GM23248 (cell line): ENCODE measurements around the gene USP10. TPM values are rescaled to one million over a fixed set of nuclear protein-coding genes. Genes with fewer than 3 reads are reported as not detected.

Source experiments
- DNase-seq: peaks from one replicate; pipeline ENCODE4 v3.0.0-alpha.2; 2015
- H2AFZ ChIP-seq: fragments of 200-600 bp; sonication (generic); 2 replicates; pipeline ENCODE4 v1.6.1; 2016; ENCODE audit warnings: antibody characterized with exemption
- H3F3A ChIP-seq: fragments of 200-600 bp; sonication (generic); 2 replicates; pipeline ENCODE4 v1.6.1; 2016; ENCODE audit warnings: mild to moderate bottlenecking, antibody characterized with exemption, mixed run types; ENCODE audit not compliant: insufficient read depth
- H3K27ac ChIP-seq: fragments of 200-600 bp; sonication (generic); 2 replicates; pipeline ENCODE4 v1.5.1; 2016; ENCODE audit warnings: mild to moderate bottlenecking
- H3K27me3 ChIP-seq: fragments of 200-600 bp; sonication (generic); replicated peaks from 2 replicates; pipeline ENCODE4 v1.6.1; 2016; ENCODE audit warnings: mild to moderate bottlenecking; ENCODE audit not compliant: insufficient read depth
- H3K36me3 ChIP-seq: fragments of 200-600 bp; sonication (generic); 2 replicates; pipeline ENCODE4 v1.6.1; 2016; ENCODE audit warnings: low read depth, mild to moderate bottlenecking
- H3K4me1 ChIP-seq: fragments of 200-600 bp; sonication (generic); 2 replicates; pipeline ENCODE4 v1.6.1; 2016; ENCODE audit warnings: mild to moderate bottlenecking; ENCODE audit not compliant: insufficient read depth
- H3K4me2 ChIP-seq: fragments of 200-600 bp; sonication (generic); one replicate; pipeline ENCODE4 v1.6.1; 2016; ENCODE audit warnings: mild to moderate bottlenecking; ENCODE audit not compliant: unreplicated experiment
- H3K4me3 ChIP-seq: fragments of 200-600 bp; sonication (generic); 2 replicates; pipeline ENCODE4 v1.5.1; 2016; ENCODE audit warnings: mild to moderate bottlenecking
- H3K79me2 ChIP-seq: fragments of 200-600 bp; sonication (generic); 2 replicates; pipeline ENCODE4 v1.6.1; 2016; ENCODE audit warnings: mild to moderate bottlenecking; ENCODE audit not compliant: insufficient read depth
- H3K9ac ChIP-seq: fragments of 200-600 bp; sonication (generic); 2 replicates; pipeline ENCODE4 v1.6.1; 2016; ENCODE audit warnings: mild to moderate bottlenecking
- H3K9me2 ChIP-seq: fragments of 200-600 bp; sonication (generic); 2 replicates; pipeline ENCODE4 v1.6.1; 2016; ENCODE audit warnings: mixed run types, mild to moderate bottlenecking, moderate library complexity; ENCODE audit not compliant: insufficient read depth
- H3K9me3 ChIP-seq: fragments of 200-600 bp; sonication (generic); one replicate; pipeline ENCODE4 v1.6.1; 2017; ENCODE audit warnings: low read depth
- H4K20me1 ChIP-seq: fragments of 200-600 bp; sonication (generic); 2 replicates; pipeline ENCODE4 v1.6.0; 2016; ENCODE audit not compliant: insufficient read depth
- EZH2 ChIP-seq: fragments of 200-600 bp; sonication (generic); IDR thresholded peaks from 2 replicates; pipeline ENCODE4 v1.6.1; 2018; ENCODE audit warnings: antibody characterized with exemption, mild to moderate bottlenecking; ENCODE audit not compliant: insufficient read depth, poor library complexity, severe bottlenecking
- EZH2phosphoT487 ChIP-seq: fragments of 200-600 bp; sonication (generic); IDR thresholded peaks from 2 replicates; pipeline ENCODE4 v1.6.1; 2018; ENCODE audit warnings: antibody characterized with exemption, moderate library complexity, mild to moderate bottlenecking, low read depth; ENCODE audit not compliant: insufficient read depth
- WGBS, 2 experiments: methylation state at CpG; one replicate each; pipeline ENCODE4 v1.1.6; 2015 to 2017; ENCODE audit warnings: low lambda C conversion rate in 2 of 2, low coverage in 1 of 2; ENCODE audit errors: missing lambda C conversion rate in 2 of 2; 5-methylcytosine and 5-hydroxymethylcytosine counted together
- in situ Hi-C: fragments of 300-500 bp; cut with MboI; formaldehyde crosslinking; loops from 2 replicates; pipeline ENCODE4 v1.15.0; 2020
- polyA plus RNA-seq: library from polyadenylated mRNA; unstranded; fragments of >200 nt; fragmentation: Nextera tagmentation; extraction: Ambion mirVana; gene quantifications from 2 replicates; pipeline ENCODE4 v1.2.1, GENCODE V29; 2016
- total RNA-seq: library from RNA; depleted of rRNA; stranded (reverse); fragments of >200 nt; shearing (Covaris generic); gene quantifications from 2 replicates; pipeline ENCODE4 v1.2.3, GENCODE V29; 2014

USP10 gene
- total and polyA plus RNA-seq, 2 experiments from 2014 or later: 48.3 to 74.0 TPM

DNA sequence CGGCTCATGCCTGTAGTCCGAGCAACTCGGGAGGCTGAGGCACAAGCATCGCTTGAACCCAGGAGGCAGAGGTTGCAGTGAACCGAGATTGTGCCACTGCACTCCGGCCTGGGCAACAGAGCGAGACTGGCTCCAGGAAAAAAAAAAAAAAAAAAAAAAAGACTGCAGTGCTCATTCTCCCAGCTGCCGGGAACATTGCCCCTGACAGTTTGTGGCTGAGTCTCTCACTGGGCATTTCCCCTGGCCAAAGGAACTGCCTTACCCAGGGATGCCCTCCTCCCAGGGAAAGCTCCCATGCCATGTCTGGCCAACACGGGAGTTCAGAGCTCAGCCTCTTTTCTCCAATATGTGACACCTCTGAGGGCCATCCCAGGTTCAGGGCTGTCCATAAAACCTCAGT is 21.3 kb upstream of the USP10 start:
- no peak for TF ChIP-seq EZH2
- no peak for TF ChIP-seq EZH2phosphoT487
- WGBS, 2 experiments: 79 to 85% methylated on average over 8 to 9 of the region's 9 CpGs
- H3K4me3 ChIP-seq: no peak overlapping the region
- H3K9ac ChIP-seq: no peak overlapping the region
- no peaks in the 10 kb centered on the region for H3F3A ChIP-seq
- no peak overlapping the region for H3K27ac ChIP-seq
- no peaks in the 10 kb centered on the region for H3K9me2 ChIP-seq
- H3K4me2 ChIP-seq: no peak overlapping the region
- no peaks in the 10 kb centered on the region for H3K36me3 ChIP-seq
- no peaks in the 10 kb centered on the region for H3K4me1 ChIP-seq
- H3K9me3 ChIP-seq: no peaks in the 10 kb centered on the region
- 0 out of 2 replicates have a peak, but pooled peaks cover 3% of the 10 kb centered on the region for H3K27me3 ChIP-seq
- H3K79me2 ChIP-seq: no peaks in the 10 kb centered on the region
- no peaks in the 10 kb centered on the region for H4K20me1 ChIP-seq
- in situ Hi-C loops: no loop called here
- no peak for DNase-seq
- no peak overlapping the region for H2AFZ ChIP-seq

DNA sequence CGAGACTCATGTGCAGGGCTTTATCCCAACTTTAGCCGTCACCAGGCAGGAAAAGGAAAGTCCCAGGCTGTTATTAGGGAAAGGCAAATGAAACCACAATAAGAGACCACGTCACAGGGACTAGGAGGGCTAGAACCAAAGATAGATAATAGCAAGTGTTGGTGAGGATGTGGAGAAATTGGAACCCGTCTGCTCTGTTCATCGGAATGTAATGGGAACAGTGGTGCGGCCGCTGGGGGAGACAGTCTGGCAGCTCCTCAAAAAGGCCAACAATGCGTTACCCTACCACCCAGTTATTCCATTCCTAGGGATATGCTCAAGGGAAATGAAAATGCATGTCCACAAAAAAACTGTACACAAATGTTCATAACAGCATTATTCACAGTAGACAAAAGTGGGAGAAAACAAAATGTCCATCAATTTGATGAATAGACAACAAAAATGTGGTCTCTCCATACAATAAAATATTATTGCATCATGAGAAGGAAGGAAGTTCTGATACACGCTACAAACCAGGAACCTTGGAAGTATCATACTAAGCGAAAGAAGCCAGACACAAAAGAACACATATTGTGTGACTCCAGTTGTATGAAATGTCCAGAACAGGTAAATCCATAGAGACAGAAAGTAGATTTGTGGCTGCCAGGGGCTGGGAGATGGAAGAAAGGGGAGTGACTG is 19.5 kb upstream of the USP10 start:
- Histone ChIP-seq H3K27ac (no peak overlapping the region), H4K20me1 (no peaks in the 10 kb centered on the region), H3K4me1 (no peaks in the 10 kb centered on the region), H3K4me2 (no peak overlapping the region), H3K9me2 (no peaks in the 10 kb centered on the region), H3K79me2 (no peaks in the 10 kb centered on the region), H3F3A (no peaks in the 10 kb centered on the region), H3K9ac (no peak overlapping the region), H3K9me3 (no peaks in the 10 kb centered on the region), H2AFZ (no peak overlapping the region), H3K4me3 (no peak overlapping the region), H3K27me3 (0 out of 2 replicates have a peak, but pooled peaks cover 3% of the 10 kb centered on the region), H3K36me3 (no peaks in the 10 kb centered on the region)
- WGBS, 2 experiments: 85% methylated on average over 10 of the region's 10 CpGs
- in situ Hi-C loops: no loop called here
- TF ChIP-seq EZH2 (no peak), EZH2phosphoT487 (no peak)
- no peak for DNase-seq

DNA sequence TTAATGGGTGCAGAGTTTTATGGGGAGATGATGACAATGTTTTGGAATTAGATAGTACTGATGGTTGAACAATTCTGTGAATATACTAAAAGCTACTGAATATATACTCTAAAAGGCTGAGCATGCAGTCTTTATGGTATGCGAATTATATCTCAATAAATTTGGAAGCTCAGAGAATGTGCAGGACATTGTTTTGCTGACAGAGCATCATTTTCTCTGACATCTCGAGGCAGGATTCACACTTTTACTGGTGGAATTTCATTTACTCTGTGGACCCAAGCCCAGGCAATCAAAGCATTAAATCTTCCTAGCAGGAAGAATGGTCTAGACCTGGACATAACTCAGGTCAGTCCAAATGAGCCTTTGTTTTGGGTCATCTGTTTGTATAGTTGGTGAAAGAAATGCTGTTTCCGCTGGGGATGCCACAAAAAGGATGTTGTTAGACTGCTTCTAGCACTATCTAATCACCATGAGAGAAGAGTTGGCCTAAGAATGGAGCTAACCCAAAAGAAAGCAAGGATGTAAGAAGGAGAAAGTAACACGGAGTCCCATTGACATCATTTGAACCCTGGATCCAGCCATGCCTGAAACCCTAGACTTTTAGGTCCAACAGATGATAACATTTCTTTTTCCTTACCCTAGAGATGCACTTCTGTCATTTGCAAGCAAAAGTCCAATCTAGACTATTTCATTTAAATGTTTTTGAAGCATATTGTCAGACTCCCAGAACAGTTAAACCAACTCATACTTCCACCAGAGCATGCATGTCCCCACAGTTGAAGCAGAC is 18.8 kb upstream of the USP10 start:
- Histone ChIP-seq H4K20me1 (no peaks in the 10 kb centered on the region), H3K9me2 (no peaks in the 10 kb centered on the region), H3F3A (no peaks in the 10 kb centered on the region), H3K27me3 (0 out of 2 replicates have a peak, but pooled peaks cover 3% of the 10 kb centered on the region), H3K4me2 (no peak overlapping the region), H3K4me1 (no peaks in the 10 kb centered on the region), H3K4me3 (no peak overlapping the region), H3K9ac (no peak overlapping the region), H2AFZ (no peak overlapping the region), H3K9me3 (no peaks in the 10 kb centered on the region), H3K79me2 (no peaks in the 10 kb centered on the region), H3K36me3 (no peaks in the 10 kb centered on the region), H3K27ac (no peak overlapping the region)
- no peak for DNase-seq
- in situ Hi-C loops: no loop called here
- 84 to 94% methylated on average over 4 of the region's 4 CpGs for WGBS, 2 experiments
- TF ChIP-seq EZH2phosphoT487: no peak
- TF ChIP-seq EZH2: no peak

DNA sequence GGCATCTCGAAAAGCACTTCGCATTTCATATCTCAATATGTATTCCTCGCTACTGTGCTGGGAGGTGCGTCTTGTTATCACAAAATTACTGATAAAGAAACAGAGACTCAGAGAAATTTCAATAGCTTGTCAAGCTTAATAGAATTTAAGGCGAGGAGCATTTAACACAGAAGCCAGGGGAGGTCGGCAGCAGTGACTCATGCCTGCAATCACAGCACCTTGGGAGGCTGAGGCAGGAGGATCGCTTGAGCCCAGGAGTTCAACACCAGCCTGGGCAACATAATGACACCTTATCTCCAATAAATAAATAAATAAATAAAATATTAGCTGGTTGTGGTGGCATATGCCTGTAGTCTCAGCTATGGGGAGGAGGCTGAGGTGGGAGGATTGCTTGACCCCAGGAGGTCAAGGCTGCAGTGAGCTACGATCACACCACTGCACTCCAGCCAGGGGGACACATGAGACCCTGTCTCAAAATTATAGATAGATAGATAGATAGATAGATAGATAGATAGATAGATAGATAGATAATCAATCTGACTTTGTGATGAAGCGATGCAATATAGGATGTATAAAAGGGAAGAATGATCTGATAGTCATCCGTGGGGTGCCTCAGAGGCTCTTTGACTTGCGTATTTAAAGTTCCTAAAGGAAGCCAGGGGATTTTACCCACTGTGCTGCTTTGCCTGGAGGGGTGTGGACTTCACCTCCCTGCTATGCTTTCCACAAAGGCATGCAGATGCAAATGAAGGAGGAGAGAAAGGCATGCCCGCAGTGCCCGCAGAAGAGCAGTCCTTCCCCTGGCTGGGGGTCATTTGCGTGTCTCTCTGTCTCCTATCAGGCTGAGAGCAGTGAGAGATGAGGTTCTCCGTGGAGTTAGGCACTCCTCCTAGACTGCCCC is 15.9 kb upstream of the USP10 start:
- H2AFZ ChIP-seq: no peak overlapping the region
- TF ChIP-seq EZH2phosphoT487 (no peak), EZH2 (no peak)
- H3K79me2 ChIP-seq: no peaks in the 10 kb centered on the region
- H3K9me2 ChIP-seq: no peaks in the 10 kb centered on the region
- 79 to 80% methylated on average over 15 of the region's 15 CpGs for WGBS, 2 experiments
- H3K27ac ChIP-seq: no peak overlapping the region
- H3K4me2 ChIP-seq: no peak overlapping the region
- peaks cover 18% of the 10 kb centered on the region for H3K4me1 ChIP-seq
- DNase-seq: no peak
- H3K9ac ChIP-seq: no peak overlapping the region
- H3K4me3 ChIP-seq: no peak overlapping the region
- H3F3A ChIP-seq: peaks cover 23% of the 10 kb centered on the region
- no peaks in the 10 kb centered on the region for H4K20me1 ChIP-seq
- no peaks in the 10 kb centered on the region for H3K9me3 ChIP-seq
- H3K27me3 ChIP-seq: no peaks in the 10 kb centered on the region
- in situ Hi-C loops: no loop called here
- no peaks in the 10 kb centered on the region for H3K36me3 ChIP-seq
